Ishikawa (cell line): ENCODE measurements around the gene PPIG.

Experiments
- CREB1 ChIP-seq: IDR thresholded peaks from 2 replicates; pipeline ENCODE4 v1.6.1; 2012; ENCODE audit warnings: low read depth
- EP300 ChIP-seq: IDR thresholded peaks from 2 replicates; pipeline ENCODE4 v1.6.1; 2012; ENCODE audit warnings: borderline replicate concordance
- MAX ChIP-seq: IDR thresholded peaks from 2 replicates; pipeline ENCODE4 v1.6.1; 2012
- TAF1 ChIP-seq: IDR thresholded peaks from 2 replicates; pipeline ENCODE4 v1.6.1; 2012; ENCODE audit warnings: low read depth, mild to moderate bottlenecking
- YY1 ChIP-seq: IDR thresholded peaks from 2 replicates; pipeline ENCODE4 v1.6.1; 2012; ENCODE audit warnings: low read depth
- TF ChIP-seq, protein P1 (sequence below): IDR thresholded peaks from 2 replicates; pipeline ENCODE4 v1.6.1; 2012; ENCODE audit warnings: low read depth, mild to moderate bottlenecking

DNA sequence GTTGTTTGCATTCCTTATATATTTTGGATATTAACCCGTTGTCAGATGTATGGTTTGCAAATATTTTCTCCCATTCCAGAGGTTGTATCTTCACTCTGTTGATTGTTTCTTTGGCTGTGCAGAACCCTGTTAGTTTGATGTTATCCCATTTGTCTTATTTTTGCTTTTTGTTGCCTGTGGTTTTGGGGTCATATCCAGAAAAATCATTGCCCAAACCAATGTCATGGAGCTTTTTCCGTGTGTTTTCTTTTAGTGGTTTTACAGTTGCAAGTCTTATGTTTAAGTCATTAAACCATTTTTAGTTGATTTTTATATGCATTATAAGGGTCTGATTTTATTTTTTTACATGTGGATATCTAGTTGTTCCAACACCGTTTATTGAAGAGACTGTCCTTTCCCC lies 35.8 kb downstream of the PPIG start:
- TF ChIP-seq CREB1 (no peak), TAF1 (no peak), YY1 (no peak), EP300 (no peak), MAX (no peak)
- TF ChIP-seq, protein P1, sequence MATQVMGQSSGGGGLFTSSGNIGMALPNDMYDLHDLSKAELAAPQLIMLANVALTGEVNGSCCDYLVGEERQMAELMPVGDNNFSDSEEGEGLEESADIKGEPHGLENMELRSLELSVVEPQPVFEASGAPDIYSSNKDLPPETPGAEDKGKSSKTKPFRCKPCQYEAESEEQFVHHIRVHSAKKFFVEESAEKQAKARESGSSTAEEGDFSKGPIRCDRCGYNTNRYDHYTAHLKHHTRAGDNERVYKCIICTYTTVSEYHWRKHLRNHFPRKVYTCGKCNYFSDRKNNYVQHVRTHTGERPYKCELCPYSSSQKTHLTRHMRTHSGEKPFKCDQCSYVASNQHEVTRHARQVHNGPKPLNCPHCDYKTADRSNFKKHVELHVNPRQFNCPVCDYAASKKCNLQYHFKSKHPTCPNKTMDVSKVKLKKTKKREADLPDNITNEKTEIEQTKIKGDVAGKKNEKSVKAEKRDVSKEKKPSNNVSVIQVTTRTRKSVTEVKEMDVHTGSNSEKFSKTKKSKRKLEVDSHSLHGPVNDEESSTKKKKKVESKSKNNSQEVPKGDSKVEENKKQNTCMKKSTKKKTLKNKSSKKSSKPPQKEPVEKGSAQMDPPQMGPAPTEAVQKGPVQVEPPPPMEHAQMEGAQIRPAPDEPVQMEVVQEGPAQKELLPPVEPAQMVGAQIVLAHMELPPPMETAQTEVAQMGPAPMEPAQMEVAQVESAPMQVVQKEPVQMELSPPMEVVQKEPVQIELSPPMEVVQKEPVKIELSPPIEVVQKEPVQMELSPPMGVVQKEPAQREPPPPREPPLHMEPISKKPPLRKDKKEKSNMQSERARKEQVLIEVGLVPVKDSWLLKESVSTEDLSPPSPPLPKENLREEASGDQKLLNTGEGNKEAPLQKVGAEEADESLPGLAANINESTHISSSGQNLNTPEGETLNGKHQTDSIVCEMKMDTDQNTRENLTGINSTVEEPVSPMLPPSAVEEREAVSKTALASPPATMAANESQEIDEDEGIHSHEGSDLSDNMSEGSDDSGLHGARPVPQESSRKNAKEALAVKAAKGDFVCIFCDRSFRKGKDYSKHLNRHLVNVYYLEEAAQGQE: no peak
